Measurements from ENCODE around the gene SPTB. TPM values are rescaled to one million over a fixed set of nuclear protein-coding genes. Genes with fewer than 3 reads are reported as not detected.

SPTB gene
- total RNA-seq, 2 donors from 2014 or later: 5.6 to 9.9 TPM

- H3K36me3 ChIP-seq: no peaks in the 10 kb centered on the region
- H3K27me3 ChIP-seq (replicated peaks; ENCODE audit: insufficient read depth): no peaks in the 10 kb centered on the region
- ATAC-seq (ENCODE audit: insufficient number of reproducible peaks, low FRiP score, low read depth): no peak
- peaks cover 0 to 4% of the 10 kb centered on the region in 2 donors for H3K4me1 ChIP-seq (ENCODE audit: control insufficient read depth in 1 of 2, low read depth in 2 of 2)
- no peak overlapping the region for H3K27ac ChIP-seq
- TF ChIP-seq, protein P1, sequence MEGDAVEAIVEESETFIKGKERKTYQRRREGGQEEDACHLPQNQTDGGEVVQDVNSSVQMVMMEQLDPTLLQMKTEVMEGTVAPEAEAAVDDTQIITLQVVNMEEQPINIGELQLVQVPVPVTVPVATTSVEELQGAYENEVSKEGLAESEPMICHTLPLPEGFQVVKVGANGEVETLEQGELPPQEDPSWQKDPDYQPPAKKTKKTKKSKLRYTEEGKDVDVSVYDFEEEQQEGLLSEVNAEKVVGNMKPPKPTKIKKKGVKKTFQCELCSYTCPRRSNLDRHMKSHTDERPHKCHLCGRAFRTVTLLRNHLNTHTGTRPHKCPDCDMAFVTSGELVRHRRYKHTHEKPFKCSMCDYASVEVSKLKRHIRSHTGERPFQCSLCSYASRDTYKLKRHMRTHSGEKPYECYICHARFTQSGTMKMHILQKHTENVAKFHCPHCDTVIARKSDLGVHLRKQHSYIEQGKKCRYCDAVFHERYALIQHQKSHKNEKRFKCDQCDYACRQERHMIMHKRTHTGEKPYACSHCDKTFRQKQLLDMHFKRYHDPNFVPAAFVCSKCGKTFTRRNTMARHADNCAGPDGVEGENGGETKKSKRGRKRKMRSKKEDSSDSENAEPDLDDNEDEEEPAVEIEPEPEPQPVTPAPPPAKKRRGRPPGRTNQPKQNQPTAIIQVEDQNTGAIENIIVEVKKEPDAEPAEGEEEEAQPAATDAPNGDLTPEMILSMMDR (IDR thresholded peaks at IDR 0.05): no peak
- no peak for DNase-seq (ENCODE audit: low spot score)
- H3K4me3 ChIP-seq: no peak overlapping the region
- H3K9me3 ChIP-seq: no peaks in the 10 kb centered on the region
Observed at GRCh38 chr14:64796369-64796768, 83.3 kb downstream of the SPTB start.

GRCh38 chr14:64795921-64796320 is 83.8 kb downstream of the SPTB start:
- peaks cover 0 to 4% of the 10 kb centered on the region in 2 donors for H3K4me1 ChIP-seq (ENCODE audit: control insufficient read depth in 1 of 2, low read depth in 2 of 2)
- no peak for DNase-seq (ENCODE audit: low spot score)
- no peak overlapping the region for H3K4me3 ChIP-seq
- no peaks in the 10 kb centered on the region for H3K36me3 ChIP-seq
- TF ChIP-seq, protein P1 (IDR thresholded peaks at IDR 0.05): no peak
- ATAC-seq (ENCODE audit: insufficient number of reproducible peaks, low FRiP score, low read depth): no peak
- H3K9me3 ChIP-seq: no peaks in the 10 kb centered on the region
- H3K27me3 ChIP-seq (replicated peaks; ENCODE audit: insufficient read depth): no peaks in the 10 kb centered on the region
- no peak overlapping the region for H3K27ac ChIP-seq

GRCh38 chr14:64795211-64795610 is 84.5 kb downstream of the SPTB start:
- no peak for ATAC-seq (ENCODE audit: insufficient number of reproducible peaks, low FRiP score, low read depth)
- Histone ChIP-seq H3K4me1 (ENCODE audit: control insufficient read depth in 1 of 2, low read depth in 2 of 2) (peaks cover 0 to 2% of the 10 kb centered on the region in 2 donors), H3K36me3 (no peaks in the 10 kb centered on the region), H3K27me3 (replicated peaks; ENCODE audit: insufficient read depth) (no peaks in the 10 kb centered on the region), H3K4me3 (no peak overlapping the region), H3K27ac (no peak overlapping the region), H3K9me3 (no peaks in the 10 kb centered on the region)
- DNase-seq (ENCODE audit: low spot score): no peak
- TF ChIP-seq, protein P1 (IDR thresholded peaks at IDR 0.05): no peak

- peaks cover 0 to 5% of the 10 kb centered on the region in 2 donors for H3K4me1 ChIP-seq (ENCODE audit: control insufficient read depth in 1 of 2, low read depth in 2 of 2)
- H3K36me3 ChIP-seq: no peaks in the 10 kb centered on the region
Observed at GRCh38 chr14:64792871-64793560, 86.7 kb downstream of the SPTB start.

GRCh38 chr14:64792231-64792630 is 87.5 kb downstream of the SPTB start:
- ATAC-seq (ENCODE audit: insufficient number of reproducible peaks, low FRiP score, low read depth): no peak
- TF ChIP-seq, protein P1 (IDR thresholded peaks at IDR 0.05): no peak
- Histone ChIP-seq H3K9me3 (no peaks in the 10 kb centered on the region), H3K4me1 (ENCODE audit: control insufficient read depth in 1 of 2, low read depth in 2 of 2) (peaks cover 0 to 5% of the 10 kb centered on the region in 2 donors), H3K4me3 (no peak overlapping the region), H3K27ac (no peak overlapping the region), H3K27me3 (replicated peaks; ENCODE audit: insufficient read depth) (no peaks in the 10 kb centered on the region), H3K36me3 (no peaks in the 10 kb centered on the region)
- no peak for DNase-seq (ENCODE audit: low spot score)

More at GRCh38 chr14:64792871-64793560, 86.7 kb downstream of the SPTB start:
- H3K9me3 ChIP-seq: no peaks in the 10 kb centered on the region
- DNase-seq (ENCODE audit: low spot score) (no peak), ATAC-seq (ENCODE audit: insufficient number of reproducible peaks, low FRiP score, low read depth) (no peak)
- no peak overlapping the region for H3K27ac ChIP-seq
- TF ChIP-seq, protein P1 (IDR thresholded peaks at IDR 0.05): no peak
- no peak overlapping the region for H3K4me3 ChIP-seq
- no peaks in the 10 kb centered on the region for H3K27me3 ChIP-seq (replicated peaks; ENCODE audit: insufficient read depth)

Data from thoracic aorta (tissue), 2 donors.